ENCODE results near the gene AFF2.

GRCh38 chrX:148872161-148872535, 371.7 kb downstream of the AFF2 start:
- TF ChIP-seq CTCF (IDR thresholded peaks at IDR 0.05 in 8 of 11, conservative IDR thresholded peaks at IDR 0.05 in 3 of 11) (no peak), POLR2AphosphoS5 (IDR thresholded peaks at IDR 0.05) (no peak), POLR2A (IDR thresholded peaks at IDR 0.05) (no peak)
